Caki2 (cell line): Measurements from ENCODE around the gene CCER1. TPM values are rescaled to one million over a fixed set of nuclear protein-coding genes. Genes with fewer than 3 reads are reported as not detected.

ENCODE experiments used
- DNase-seq: peaks from one replicate; pipeline ENCODE4 v3.0.0-alpha.2; 2015; ENCODE audit warnings: low read depth
- in situ Hi-C: cut with HindIII; loops from 2 replicates; pipeline ENCODE4 v1.10.0; 2016; ENCODE audit warnings: low sequenced_read_pairs, low pct_unique_long_range_greater_than_20kb, mixed read lengths
- total RNA-seq: library from RNA; depleted of rRNA; stranded (reverse); fragments of >200 nt; shearing (Covaris generic); gene quantifications from 2 replicates; pipeline ENCODE4 v1.2.3, GENCODE V29; 2014; ENCODE audit warnings: low replicate concordance

Gene CCER1
- total RNA-seq, 1 experiment from 2014 or later, result not detected

GRCh38 chr12:90938451-90938850 lies 16.5 kb downstream of the CCER1 start:
- in situ Hi-C loops, result no loop called here

DNA sequence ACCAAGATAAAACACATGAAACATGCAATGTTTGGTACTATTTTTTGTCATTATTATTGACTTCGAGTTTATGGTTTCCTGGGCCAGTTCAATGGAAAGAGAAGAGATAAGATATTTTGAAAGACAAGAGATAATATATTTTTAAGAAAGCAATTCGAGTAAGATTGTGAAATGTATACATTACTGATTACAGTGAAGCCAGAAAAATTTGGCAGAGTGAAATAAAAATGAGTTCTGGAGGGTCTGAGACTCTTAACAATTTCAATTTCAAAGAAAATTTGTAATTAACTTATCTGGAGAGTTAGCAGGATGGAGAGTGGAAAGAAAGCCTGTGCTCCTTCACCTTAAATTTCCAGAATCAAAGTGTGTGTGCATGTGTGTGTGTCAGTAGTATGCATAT lies 17.3 kb downstream of the CCER1 start:
- in situ Hi-C loops, result no loop called here
- DNase-seq, result no peak

More at GRCh38 chr12:90938451-90938850, 16.5 kb downstream of the CCER1 start:
- DNase-seq, result peak; percentile 20

GRCh38 chr12:90936230-90937005 lies 18.6 kb downstream of the CCER1 start:
- no peak for DNase-seq
- in situ Hi-C loops, result no loop called here

- in situ Hi-C loops, result no loop called here
- DNase-seq, result no peak
Measured at GRCh38 chr12:90925562-90925961, 29.4 kb downstream of the CCER1 start.

- in situ Hi-C loops, result no loop called here
- no peak for DNase-seq
Measured at GRCh38 chr12:90924406-90924805, 30.6 kb downstream of the CCER1 start.

DNA sequence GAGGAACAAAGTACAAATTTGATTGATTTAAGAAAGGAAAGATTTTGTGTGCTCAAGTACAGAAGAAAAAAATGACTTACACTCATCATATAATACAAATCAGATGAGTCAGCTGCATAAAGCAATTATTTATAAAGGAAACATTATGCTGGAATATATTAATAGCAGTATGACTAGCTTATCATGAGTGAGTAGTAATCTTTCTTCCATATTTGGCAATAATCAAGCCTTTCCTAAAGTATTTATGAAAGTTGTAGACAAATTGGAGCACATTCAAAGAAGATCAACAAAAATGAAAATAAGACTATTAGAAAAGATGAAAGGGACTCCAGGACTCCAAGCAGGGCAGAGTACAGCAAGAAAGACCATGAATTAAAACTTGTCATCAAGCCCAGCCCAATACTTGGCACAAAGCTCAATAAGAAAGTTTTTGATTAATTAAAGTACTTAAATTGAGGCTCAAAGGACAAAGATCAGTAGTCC lies 32.8 kb downstream of the CCER1 start:
- DNase-seq, result no peak
- in situ Hi-C loops, result no loop called here

DNA sequence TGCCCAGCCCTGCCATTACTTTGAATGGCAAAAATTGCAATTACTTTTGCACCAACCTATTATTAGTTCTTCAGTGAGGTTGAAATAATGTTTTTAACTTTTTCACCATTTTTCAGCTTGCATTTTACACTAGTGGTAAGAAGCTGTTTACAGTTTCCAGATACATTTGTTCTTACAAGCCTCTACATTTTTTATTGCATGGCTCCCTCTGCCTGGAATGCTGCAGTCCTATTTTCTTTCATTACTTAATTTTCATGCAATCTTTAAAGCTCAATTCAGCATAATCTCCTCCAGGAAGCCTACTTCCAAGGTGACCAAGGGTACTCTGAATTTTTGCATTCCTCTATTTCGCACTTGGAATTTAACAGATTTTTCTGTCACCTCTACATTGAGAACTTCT lies 33.4 kb downstream of the CCER1 start:
- DNase-seq, result no peak
- in situ Hi-C loops, result no loop called here

DNA sequence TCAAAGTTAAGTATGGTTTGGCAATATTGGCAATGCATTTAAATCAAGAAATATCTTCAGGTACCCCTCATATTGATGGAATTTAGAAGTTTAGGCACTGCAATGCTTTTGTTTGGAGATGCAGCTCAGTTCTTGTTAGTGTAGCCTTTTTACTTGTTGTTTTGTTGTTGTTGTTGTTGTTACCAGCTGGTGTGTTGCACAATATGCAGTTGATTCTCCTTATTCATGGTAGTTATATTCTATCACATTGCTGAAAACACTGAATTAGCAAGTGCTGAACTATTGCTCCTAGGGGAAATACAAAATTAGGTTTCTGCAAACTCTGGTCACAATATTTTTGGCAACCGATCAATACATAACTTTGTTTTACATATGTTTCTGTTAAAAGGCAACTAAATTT lies 34.8 kb downstream of the CCER1 start:
- no peak for DNase-seq
- in situ Hi-C loops, result no loop called here

- no peak for DNase-seq
- in situ Hi-C loops, result no loop called here
Measured at GRCh38 chr12:90917431-90917830, 37.5 kb downstream of the CCER1 start.

DNA sequence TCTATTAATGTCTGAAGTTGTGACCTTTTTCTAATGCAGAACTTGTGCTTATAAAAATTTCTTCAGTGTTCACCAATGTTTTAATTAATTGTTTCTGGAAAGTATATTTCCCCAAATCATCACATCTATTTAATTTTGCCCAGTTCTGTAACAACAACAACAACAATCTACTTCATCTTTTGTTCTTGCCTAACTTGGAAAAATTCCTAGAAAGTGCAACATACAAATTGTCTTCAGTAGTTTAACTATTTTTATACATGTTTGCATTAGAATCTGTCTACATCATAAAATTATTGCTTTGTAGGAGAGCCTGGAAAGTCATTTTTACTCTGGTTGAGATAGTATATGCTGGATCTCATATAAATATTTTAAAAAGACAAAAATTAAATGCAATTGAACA lies 38.5 kb downstream of the CCER1 start:
- no peak for DNase-seq
- in situ Hi-C loops, result no loop called here

DNA sequence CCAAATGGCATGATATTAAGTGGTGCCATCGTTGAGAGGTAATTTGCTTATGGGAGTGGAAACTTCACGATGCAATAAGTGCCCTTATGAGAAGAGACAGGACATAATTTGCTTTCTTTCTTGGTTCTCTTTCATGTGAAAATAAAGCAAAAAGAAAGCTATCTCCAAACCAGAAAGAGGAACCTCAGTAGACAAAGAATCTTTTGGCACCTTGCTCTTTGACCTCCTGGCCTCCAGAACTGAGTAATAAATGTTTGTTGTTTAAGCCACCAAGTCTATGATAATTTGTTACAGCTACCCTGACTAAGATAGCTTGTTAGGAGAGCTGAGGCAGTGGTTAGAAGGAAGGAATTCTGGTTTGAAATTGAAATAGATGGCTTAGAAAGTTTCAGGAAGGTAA lies 39.6 kb downstream of the CCER1 start:
- DNase-seq, result no peak
- in situ Hi-C loops, result no loop called here

- DNase-seq, result no peak
- in situ Hi-C loops, result no loop called here
Measured at GRCh38 chr12:90910958-90911357, 44.0 kb downstream of the CCER1 start.

DNA sequence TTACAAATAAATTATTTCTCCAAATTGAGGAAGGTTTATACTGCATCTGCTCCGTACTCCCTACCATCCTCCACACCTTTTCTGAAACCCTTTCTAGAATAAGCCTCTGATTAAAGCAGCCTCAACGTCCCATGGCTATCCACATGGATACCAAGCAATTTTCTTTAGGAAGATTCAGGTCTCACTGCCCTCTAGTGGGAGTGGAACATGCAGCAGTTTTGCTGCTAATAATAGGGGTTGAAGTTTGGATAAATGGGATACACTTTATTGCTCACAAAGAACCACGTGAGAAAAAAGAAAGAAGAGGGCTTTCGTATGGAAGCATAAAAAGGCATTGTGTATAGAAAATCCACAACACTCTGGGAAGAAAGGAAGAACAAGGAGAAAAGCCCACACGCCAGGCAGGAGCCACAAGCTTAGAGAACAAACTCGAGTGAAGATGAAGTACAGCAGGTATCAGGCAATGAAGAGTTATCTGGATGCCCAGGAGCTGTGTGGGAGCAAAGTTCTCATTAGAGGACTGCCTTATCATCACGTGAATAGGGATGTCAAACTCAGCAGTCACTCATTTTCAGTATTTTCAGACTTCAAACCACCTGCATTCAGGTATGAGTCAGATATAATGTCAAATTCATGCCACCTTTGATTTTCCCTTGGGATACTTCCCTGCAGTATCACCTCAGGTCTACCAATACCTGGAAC lies 45.8 kb downstream of the CCER1 start:
- peak; percentile 12 for DNase-seq

DNA sequence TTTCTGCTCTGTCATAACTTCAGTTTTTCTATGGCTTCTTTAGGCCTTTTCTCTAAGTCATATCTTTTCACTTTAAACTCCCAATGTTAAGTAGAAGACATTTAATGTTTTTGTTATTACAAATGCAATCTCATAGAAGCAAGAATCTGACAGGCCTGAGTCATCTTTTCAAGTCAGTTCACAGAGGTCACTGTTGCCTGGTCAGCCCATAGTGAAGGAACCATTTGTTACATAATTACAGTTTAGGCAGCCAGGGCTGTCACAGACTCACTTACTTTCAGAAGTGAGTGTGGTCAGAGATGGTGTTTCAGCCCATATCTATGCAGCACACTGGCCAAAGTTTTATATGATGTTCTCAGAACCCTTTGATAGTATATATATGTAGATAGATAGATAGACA lies 46.5 kb downstream of the CCER1 start:
- in situ Hi-C loops, result no loop called here
- DNase-seq, result peak; percentile 26

More for the DNA sequence above, 45.8 kb downstream of the CCER1 start:
- in situ Hi-C loops, result no loop called here

GRCh38 chr12:90905691-90906370 lies 49.1 kb downstream of the CCER1 start:
- in situ Hi-C loops, result no loop called here
- peak; percentile 14 for DNase-seq

DNA sequence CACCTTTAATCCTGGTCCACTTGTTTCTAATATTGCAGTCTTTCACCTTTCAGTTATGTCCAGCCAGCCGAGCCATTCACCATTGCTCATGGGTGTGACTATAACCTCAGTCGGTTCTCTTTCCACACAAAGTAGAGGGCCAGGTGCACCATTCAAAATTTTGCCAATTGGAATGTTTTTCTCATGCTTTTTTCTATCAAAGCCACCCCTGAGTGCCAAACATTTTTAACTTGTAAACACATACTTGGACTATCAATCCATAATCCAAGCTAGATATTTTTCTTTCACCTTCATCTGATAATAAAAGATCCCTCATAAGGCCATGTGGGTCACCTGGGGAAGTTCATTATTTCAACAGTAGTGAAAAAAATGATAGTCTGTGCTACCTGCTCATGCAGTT lies 52.4 kb downstream of the CCER1 start:
- no peak for DNase-seq
- in situ Hi-C loops, result no loop called here
